ENCODE data around the gene GRIPAP1. TPM values are rescaled to one million over a fixed set of nuclear protein-coding genes. Genes with fewer than 3 reads are reported as not detected.

The GRIPAP1 gene
- total RNA-seq, 4 donors from 2014 or later = 26.8 to 67.7 (median 35.2) TPM

- 83% methylated on average over 2 of the region's 2 CpGs for WGBS
These were observed 61.6 kb downstream of the GRIPAP1 start for GRCh38 chrX:48940404-48940955.

GRCh38 chrX:48939524-48940228 is 62.4 kb downstream of the GRIPAP1 start:
- WGBS = 72% methylated on average over 3 of the region's 3 CpGs
- no peak overlapping the region for H3K27ac ChIP-seq
- DNase-seq (ENCODE audit: low spot score in 2 of 2) = no peak
- H3K36me3 ChIP-seq = peaks cover 4% of the 10 kb centered on the region
- no peaks in the 10 kb centered on the region for H3K27me3 ChIP-seq
- TF ChIP-seq EP300 (IDR thresholded peaks at IDR 0.05) = no peak
- no peak for TF ChIP-seq POLR2AphosphoS5 (IDR thresholded peaks at IDR 0.05)
- no peak for TF ChIP-seq POLR2A (IDR thresholded peaks at IDR 0.05)
- TF ChIP-seq CTCF (IDR thresholded peaks at IDR 0.05) = no peak
- no peaks in the 10 kb centered on the region for H3K9me3 ChIP-seq
- no peak overlapping the region for H3K4me3 ChIP-seq
- no peaks in the 10 kb centered on the region for H3K4me1 ChIP-seq

More at GRCh38 chrX:48940404-48940955, 61.6 kb downstream of the GRIPAP1 start:
- peaks cover 3% of the 10 kb centered on the region for H3K36me3 ChIP-seq
- no peak for DNase-seq (ENCODE audit: low spot score in 2 of 2)
- no peaks in the 10 kb centered on the region for H3K9me3 ChIP-seq
- no peaks in the 10 kb centered on the region for H3K27me3 ChIP-seq
- H3K27ac ChIP-seq = no peak overlapping the region
- TF ChIP-seq POLR2AphosphoS5 (IDR thresholded peaks at IDR 0.05) (no peak), CTCF (IDR thresholded peaks at IDR 0.05) (no peak), EP300 (IDR thresholded peaks at IDR 0.05) (no peak), POLR2A (IDR thresholded peaks at IDR 0.05) (no peak)
- no peak overlapping the region for H3K4me3 ChIP-seq
- H3K4me1 ChIP-seq = peaks cover 1% of the 10 kb centered on the region

GRCh38 chrX:48938721-48939425 is 63.2 kb downstream of the GRIPAP1 start:
- Histone ChIP-seq H3K27ac (no peak overlapping the region), H3K36me3 (peaks cover 11% of the 10 kb centered on the region), H3K4me3 (no peak overlapping the region), H3K27me3 (no peaks in the 10 kb centered on the region), H3K4me1 (no peaks in the 10 kb centered on the region), H3K9me3 (no peaks in the 10 kb centered on the region)
- no peak for DNase-seq (ENCODE audit: low spot score in 2 of 2)
- TF ChIP-seq CTCF (IDR thresholded peaks at IDR 0.05) = no peak
- TF ChIP-seq POLR2AphosphoS5 (IDR thresholded peaks at IDR 0.05) = no peak
- no peak for TF ChIP-seq EP300 (IDR thresholded peaks at IDR 0.05)
- no peak for TF ChIP-seq POLR2A (IDR thresholded peaks at IDR 0.05)
- WGBS = 100% methylated on average over 1 of the region's 1 CpG

GRCh38 chrX:48937054-48937907 is 64.8 kb downstream of the GRIPAP1 start:
- TF ChIP-seq POLR2A (IDR thresholded peaks at IDR 0.05) = no peak
- no peak for TF ChIP-seq POLR2AphosphoS5 (IDR thresholded peaks at IDR 0.05)
- no peak for TF ChIP-seq CTCF (IDR thresholded peaks at IDR 0.05)
- no peak for TF ChIP-seq EP300 (IDR thresholded peaks at IDR 0.05)
- H3K27me3 ChIP-seq = no peaks in the 10 kb centered on the region
- H3K36me3 ChIP-seq = peaks cover 16% of the 10 kb centered on the region
- no peak overlapping the region for H3K4me3 ChIP-seq
- peak in 1 of 2 donors; percentile 76 for DNase-seq (ENCODE audit: low spot score in 2 of 2)
- H3K4me1 ChIP-seq = no peaks in the 10 kb centered on the region
- H3K9me3 ChIP-seq = no peaks in the 10 kb centered on the region
- WGBS = 58% methylated on average over 8 of the region's 9 CpGs
- peak overlapping the region; percentile 51 for H3K27ac ChIP-seq
